Liver (tissue), 9 donors: ENCODE results near the gene NTM. TPM values are rescaled to one million over a fixed set of nuclear protein-coding genes. Genes with fewer than 3 reads are reported as not detected.

Experiments
- DNase-seq: peaks from one replicate; pipeline ENCODE4 v3.0.0-alpha.2; 2017; ENCODE audit warnings: low spot score
- H3K27ac ChIP-seq, 2 donors: one replicate each; pipeline ENCODE4 v1.7.0; 2013; ENCODE audit warnings: inconsistent platforms in 2 of 2, low read length in 2 of 2, control low read depth in 1 of 2, low read depth in 1 of 2, mild to moderate bottlenecking in 1 of 2
- H3K27me3 ChIP-seq, 4 donors: one replicate each; pipeline versions ENCODE4 v1.6.1 to v1.7.0; 2013; ENCODE audit warnings: low read length in 3 of 4, inconsistent platforms in 1 of 4, mild to moderate bottlenecking in 1 of 4, moderate library complexity in 1 of 4; ENCODE audit not compliant: control insufficient read depth in 4 of 4, insufficient read depth in 4 of 4
- H3K36me3 ChIP-seq, 4 donors: one replicate each; pipeline versions ENCODE4 v1.6.1 to v1.7.0; 2013; ENCODE audit warnings: low read length in 3 of 4, mild to moderate bottlenecking in 3 of 4, low read depth in 1 of 4, moderate library complexity in 1 of 4; ENCODE audit not compliant: control insufficient read depth in 4 of 4, insufficient read depth in 3 of 4
- H3K4me1 ChIP-seq, 4 donors: one replicate each; pipeline versions ENCODE4 v1.6.1 to v1.7.0; 2013; ENCODE audit warnings: low read length in 3 of 4, mild to moderate bottlenecking in 3 of 4, moderate library complexity in 1 of 4; ENCODE audit not compliant: control insufficient read depth in 4 of 4, insufficient read depth in 4 of 4
- H3K4me3 ChIP-seq, 3 donors: one replicate each; pipeline versions ENCODE4 v1.6.1 to v1.7.0; 2013; ENCODE audit warnings: low read length in 3 of 3, control low read depth in 1 of 3, low read depth in 1 of 3, mild to moderate bottlenecking in 1 of 3
- H3K9ac ChIP-seq, 2 donors: one replicate each; pipeline ENCODE4 v1.7.0; 2013; ENCODE audit warnings: low read length in 2 of 2, mild to moderate bottlenecking in 2 of 2, moderate library complexity in 2 of 2, control low read depth in 1 of 2, low read depth in 1 of 2
- H3K9me3 ChIP-seq, 4 donors: one replicate each; pipeline versions ENCODE4 v1.6.1 to v1.7.0; 2013; ENCODE audit warnings: low read length in 3 of 4; ENCODE audit not compliant: control insufficient read depth in 4 of 4
- EGR1 ChIP-seq, 2 donors: IDR thresholded peaks; 2 replicates each; pipeline ENCODE4 v1.6.1; 2016 to 2018; ENCODE audit warnings: antibody characterized with exemption in 2 of 2, low read depth in 2 of 2
- FOXA1 ChIP-seq: IDR thresholded peaks from 2 replicates; pipeline ENCODE4 v1.6.1; 2016; ENCODE audit warnings: antibody characterized with exemption
- FOXA2 ChIP-seq: IDR thresholded peaks from 2 replicates; pipeline ENCODE4 v1.6.1; 2016; ENCODE audit warnings: antibody characterized with exemption
- GABPA ChIP-seq, 2 donors: IDR thresholded peaks in 1 of 2; conservative IDR thresholded peaks in 1 of 2; 2 replicates each; pipeline ENCODE4 v1.6.1; 2016; ENCODE audit warnings: antibody characterized with exemption in 2 of 2, mild to moderate bottlenecking in 1 of 2, moderate library complexity in 1 of 2
- HNF4A ChIP-seq, 2 donors: conservative IDR thresholded peaks; 2 replicates each; pipeline ENCODE4 v1.6.1; 2016; ENCODE audit warnings: antibody characterized with exemption in 2 of 2, mild to moderate bottlenecking in 2 of 2
- HNF4G ChIP-seq: IDR thresholded peaks from 2 replicates; pipeline ENCODE4 v1.6.1; 2016; ENCODE audit warnings: antibody characterized with exemption
- JUND ChIP-seq, 2 donors: IDR thresholded peaks; 2 replicates each; pipeline ENCODE4 v1.6.1; 2016; ENCODE audit warnings: antibody characterized with exemption in 2 of 2
- NR2F2 ChIP-seq: IDR thresholded peaks from 2 replicates; pipeline ENCODE4 v1.6.1; 2016; ENCODE audit warnings: antibody characterized with exemption
- RAD21 ChIP-seq, 2 donors: IDR thresholded peaks; 2 replicates each; pipeline ENCODE4 v1.6.1; 2016; ENCODE audit warnings: antibody characterized with exemption in 2 of 2, mild to moderate bottlenecking in 2 of 2
- RXRA ChIP-seq, 2 donors: IDR thresholded peaks; 2 replicates each; pipeline ENCODE4 v1.6.1; 2017 to 2018; ENCODE audit warnings: antibody characterized with exemption in 2 of 2, mild to moderate bottlenecking in 1 of 2
- SP1 ChIP-seq: IDR thresholded peaks from 2 replicates; pipeline ENCODE4 v1.6.1; 2018; ENCODE audit warnings: antibody characterized with exemption, mild to moderate bottlenecking
- TAF1 ChIP-seq: conservative IDR thresholded peaks from 2 replicates; pipeline ENCODE4 v1.6.1; 2016; ENCODE audit warnings: antibody characterized with exemption, mild to moderate bottlenecking
- YY1 ChIP-seq: IDR thresholded peaks from 2 replicates; pipeline ENCODE4 v1.6.1; 2016; ENCODE audit warnings: antibody characterized with exemption, mild to moderate bottlenecking
- WGBS: extraction: QIAGEN DNeasy Blood & Tissue Kit; methylation state at CpG from one replicate; pipeline ENCODE4 v1.1.7; 2013; 5-methylcytosine and 5-hydroxymethylcytosine counted together
- polyA plus RNA-seq, 2 donors: library from polyadenylated mRNA; stranded (reverse) in 1 of 2; unstranded in 1 of 2; fragments of 200-250 nt in 1 of 2; fragments of >200 nt in 1 of 2; fragmentation: Nextera tagmentation in 1 of 2; extraction: Ambion mirVana in 1 of 2; gene quantifications; one replicate each; pipeline versions ENCODE4 v1.2.1 to v1.2.3, GENCODE V29; 2013 to 2015
- total RNA-seq, 2 donors: library from RNA; depleted of rRNA; stranded (reverse); fragments of >200 nt; gene quantifications; one replicate each; pipeline ENCODE4 v1.2.3, GENCODE V29; 2014
- TF ChIP-seq, protein P1 (sequence below): IDR thresholded peaks from 2 replicates; pipeline ENCODE4 v1.6.1; 2016; ENCODE audit warnings: antibody characterized with exemption
- TF ChIP-seq, protein P2 (sequence below): IDR thresholded peaks from 2 replicates; pipeline ENCODE4 v1.6.1; 2016; ENCODE audit warnings: antibody characterized with exemption, mild to moderate bottlenecking
- TF ChIP-seq, protein P3 (sequence below): IDR thresholded peaks from 2 replicates; pipeline ENCODE4 v1.6.1; 2016; ENCODE audit warnings: antibody characterized with exemption
- TF ChIP-seq, protein P4 (sequence below): fragments of 150-350 bp; IDR thresholded peaks from 2 replicates; pipeline ENCODE4 v1.5.1; 2017; ENCODE audit warnings: improper control_type of control experiment, low read depth, low read length; ENCODE audit not compliant: missing input control
- TF ChIP-seq, protein P5 (sequence below): IDR thresholded peaks from 2 replicates; pipeline ENCODE4 v1.6.1; 2016; ENCODE audit warnings: antibody characterized with exemption
- donor health status: healthy.
- donor health status: healthy.
- donor health status: healthy.
- donor health status: healthy.
- donor health status: healthy.

NTM gene
- total and polyA plus RNA-seq, 4 donors: 0.08 to 1.1 (median 0.08) TPM; not detected in 1

DNA sequence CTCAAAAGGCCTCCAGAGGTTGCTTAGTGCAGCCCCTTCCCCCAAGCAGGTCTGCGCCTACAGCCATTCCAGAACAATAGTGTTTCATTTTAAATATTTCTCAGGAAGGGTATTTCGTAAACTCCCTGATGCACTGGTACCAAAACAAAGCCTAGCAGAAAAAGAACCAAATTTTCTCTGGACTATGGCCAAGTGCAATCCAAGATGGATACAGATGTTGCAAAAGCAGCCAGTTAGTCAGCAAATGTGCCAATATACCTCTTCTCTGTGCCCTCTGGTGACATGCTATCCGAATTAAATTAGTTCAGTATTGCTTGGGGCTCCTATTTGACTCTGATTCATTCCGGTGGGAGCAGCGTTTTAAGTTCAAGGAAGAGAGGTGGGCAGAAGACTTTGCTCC, 247.8 kb downstream of the NTM start:
- 73% methylated on average over 5 of the region's 5 CpGs for WGBS
- no peaks in the 10 kb centered on the region for H3K4me1 ChIP-seq
- no peak overlapping the region for H3K9ac ChIP-seq
- H3K27ac ChIP-seq: no peak overlapping the region
- no peaks in the 10 kb centered on the region for H3K27me3 ChIP-seq
- no peak for TF ChIP-seq TAF1
- no peaks in the 10 kb centered on the region for H3K9me3 ChIP-seq
- H3K36me3 ChIP-seq: no peaks in the 10 kb centered on the region
- DNase-seq: no peak
- H3K4me3 ChIP-seq: no peak overlapping the region

DNA sequence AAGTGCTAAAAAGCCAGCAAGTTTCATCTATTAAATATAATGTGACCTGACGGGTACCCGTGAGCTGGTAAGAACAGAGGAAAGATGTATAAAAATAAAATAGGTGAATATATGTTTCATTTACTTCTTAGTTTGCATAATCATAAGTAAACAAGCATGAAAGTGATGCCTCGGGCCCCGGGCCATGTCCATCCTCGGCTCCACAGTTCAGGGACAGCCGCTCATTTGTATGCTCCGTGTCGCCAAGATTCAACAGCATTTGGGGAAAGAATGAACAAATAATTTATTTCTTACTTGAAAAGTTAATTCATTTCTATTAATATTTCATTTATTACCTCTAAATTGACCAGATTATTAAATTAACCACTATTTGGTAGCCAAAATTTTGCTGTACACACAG, 251.8 kb downstream of the NTM start:
- no peaks in the 10 kb centered on the region for H3K4me1 ChIP-seq
- peaks cover 0 to 2% (median 0%) of the 10 kb centered on the region in 4 donors for H3K27me3 ChIP-seq
- 80% methylated on average over 8 of the region's 8 CpGs for WGBS
- TF ChIP-seq RXRA (IDR thresholded peaks at IDR 0.05): no peak
- no peak for TF ChIP-seq NR2F2
- TF ChIP-seq YY1: no peak
- no peak for TF ChIP-seq GABPA (IDR thresholded peaks at IDR 0.05 in 1 of 2, conservative IDR thresholded peaks at IDR 0.05 in 1 of 2)
- no peak for TF ChIP-seq JUND (IDR thresholded peaks at IDR 0.05)
- no peak for TF ChIP-seq FOXA1
- TF ChIP-seq FOXA2: no peak
- TF ChIP-seq, protein P1, sequence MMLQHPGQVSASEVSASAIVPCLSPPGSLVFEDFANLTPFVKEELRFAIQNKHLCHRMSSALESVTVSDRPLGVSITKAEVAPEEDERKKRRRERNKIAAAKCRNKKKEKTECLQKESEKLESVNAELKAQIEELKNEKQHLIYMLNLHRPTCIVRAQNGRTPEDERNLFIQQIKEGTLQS: no peak
- TF ChIP-seq, protein P2, sequence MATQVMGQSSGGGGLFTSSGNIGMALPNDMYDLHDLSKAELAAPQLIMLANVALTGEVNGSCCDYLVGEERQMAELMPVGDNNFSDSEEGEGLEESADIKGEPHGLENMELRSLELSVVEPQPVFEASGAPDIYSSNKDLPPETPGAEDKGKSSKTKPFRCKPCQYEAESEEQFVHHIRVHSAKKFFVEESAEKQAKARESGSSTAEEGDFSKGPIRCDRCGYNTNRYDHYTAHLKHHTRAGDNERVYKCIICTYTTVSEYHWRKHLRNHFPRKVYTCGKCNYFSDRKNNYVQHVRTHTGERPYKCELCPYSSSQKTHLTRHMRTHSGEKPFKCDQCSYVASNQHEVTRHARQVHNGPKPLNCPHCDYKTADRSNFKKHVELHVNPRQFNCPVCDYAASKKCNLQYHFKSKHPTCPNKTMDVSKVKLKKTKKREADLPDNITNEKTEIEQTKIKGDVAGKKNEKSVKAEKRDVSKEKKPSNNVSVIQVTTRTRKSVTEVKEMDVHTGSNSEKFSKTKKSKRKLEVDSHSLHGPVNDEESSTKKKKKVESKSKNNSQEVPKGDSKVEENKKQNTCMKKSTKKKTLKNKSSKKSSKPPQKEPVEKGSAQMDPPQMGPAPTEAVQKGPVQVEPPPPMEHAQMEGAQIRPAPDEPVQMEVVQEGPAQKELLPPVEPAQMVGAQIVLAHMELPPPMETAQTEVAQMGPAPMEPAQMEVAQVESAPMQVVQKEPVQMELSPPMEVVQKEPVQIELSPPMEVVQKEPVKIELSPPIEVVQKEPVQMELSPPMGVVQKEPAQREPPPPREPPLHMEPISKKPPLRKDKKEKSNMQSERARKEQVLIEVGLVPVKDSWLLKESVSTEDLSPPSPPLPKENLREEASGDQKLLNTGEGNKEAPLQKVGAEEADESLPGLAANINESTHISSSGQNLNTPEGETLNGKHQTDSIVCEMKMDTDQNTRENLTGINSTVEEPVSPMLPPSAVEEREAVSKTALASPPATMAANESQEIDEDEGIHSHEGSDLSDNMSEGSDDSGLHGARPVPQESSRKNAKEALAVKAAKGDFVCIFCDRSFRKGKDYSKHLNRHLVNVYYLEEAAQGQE: no peak
- TF ChIP-seq, protein P3, sequence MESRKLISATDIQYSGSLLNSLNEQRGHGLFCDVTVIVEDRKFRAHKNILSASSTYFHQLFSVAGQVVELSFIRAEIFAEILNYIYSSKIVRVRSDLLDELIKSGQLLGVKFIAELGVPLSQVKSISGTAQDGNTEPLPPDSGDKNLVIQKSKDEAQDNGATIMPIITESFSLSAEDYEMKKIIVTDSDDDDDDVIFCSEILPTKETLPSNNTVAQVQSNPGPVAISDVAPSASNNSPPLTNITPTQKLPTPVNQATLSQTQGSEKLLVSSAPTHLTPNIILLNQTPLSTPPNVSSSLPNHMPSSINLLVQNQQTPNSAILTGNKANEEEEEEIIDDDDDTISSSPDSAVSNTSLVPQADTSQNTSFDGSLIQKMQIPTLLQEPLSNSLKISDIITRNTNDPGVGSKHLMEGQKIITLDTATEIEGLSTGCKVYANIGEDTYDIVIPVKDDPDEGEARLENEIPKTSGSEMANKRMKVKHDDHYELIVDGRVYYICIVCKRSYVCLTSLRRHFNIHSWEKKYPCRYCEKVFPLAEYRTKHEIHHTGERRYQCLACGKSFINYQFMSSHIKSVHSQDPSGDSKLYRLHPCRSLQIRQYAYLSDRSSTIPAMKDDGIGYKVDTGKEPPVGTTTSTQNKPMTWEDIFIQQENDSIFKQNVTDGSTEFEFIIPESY: no peak
- TF ChIP-seq RAD21 (IDR thresholded peaks at IDR 0.05): no peak
- TF ChIP-seq EGR1 (IDR thresholded peaks at IDR 0.05; ENCODE audit: low read depth in 2 of 2): no peak
- no peak for TF ChIP-seq HNF4A (conservative IDR thresholded peaks at IDR 0.05)
- no peak for TF ChIP-seq HNF4G
- TF ChIP-seq, protein P4, sequence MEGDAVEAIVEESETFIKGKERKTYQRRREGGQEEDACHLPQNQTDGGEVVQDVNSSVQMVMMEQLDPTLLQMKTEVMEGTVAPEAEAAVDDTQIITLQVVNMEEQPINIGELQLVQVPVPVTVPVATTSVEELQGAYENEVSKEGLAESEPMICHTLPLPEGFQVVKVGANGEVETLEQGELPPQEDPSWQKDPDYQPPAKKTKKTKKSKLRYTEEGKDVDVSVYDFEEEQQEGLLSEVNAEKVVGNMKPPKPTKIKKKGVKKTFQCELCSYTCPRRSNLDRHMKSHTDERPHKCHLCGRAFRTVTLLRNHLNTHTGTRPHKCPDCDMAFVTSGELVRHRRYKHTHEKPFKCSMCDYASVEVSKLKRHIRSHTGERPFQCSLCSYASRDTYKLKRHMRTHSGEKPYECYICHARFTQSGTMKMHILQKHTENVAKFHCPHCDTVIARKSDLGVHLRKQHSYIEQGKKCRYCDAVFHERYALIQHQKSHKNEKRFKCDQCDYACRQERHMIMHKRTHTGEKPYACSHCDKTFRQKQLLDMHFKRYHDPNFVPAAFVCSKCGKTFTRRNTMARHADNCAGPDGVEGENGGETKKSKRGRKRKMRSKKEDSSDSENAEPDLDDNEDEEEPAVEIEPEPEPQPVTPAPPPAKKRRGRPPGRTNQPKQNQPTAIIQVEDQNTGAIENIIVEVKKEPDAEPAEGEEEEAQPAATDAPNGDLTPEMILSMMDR: no peak
- TF ChIP-seq SP1: no peak
- TF ChIP-seq, protein P5, sequence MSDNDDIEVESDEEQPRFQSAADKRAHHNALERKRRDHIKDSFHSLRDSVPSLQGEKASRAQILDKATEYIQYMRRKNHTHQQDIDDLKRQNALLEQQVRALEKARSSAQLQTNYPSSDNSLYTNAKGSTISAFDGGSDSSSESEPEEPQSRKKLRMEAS: no peak
- no peak for TF ChIP-seq TAF1
- no peaks in the 10 kb centered on the region for H3K9me3 ChIP-seq
- no peak overlapping the region for H3K9ac ChIP-seq
- no peak overlapping the region for H3K4me3 ChIP-seq
- no peak for DNase-seq
- H3K27ac ChIP-seq: no peak overlapping the region
- no peaks in the 10 kb centered on the region for H3K36me3 ChIP-seq
